ENCODE measurements around the gene JADE3. TPM values are rescaled to one million over a fixed set of nuclear protein-coding genes. Genes with fewer than 3 reads are reported as not detected.

JADE3 gene
- total and polyA plus RNA-seq, 2 donors (not counting 1 experiment from before 2014, with no cell fraction given), result 5.1 to 5.3 TPM

DNA sequence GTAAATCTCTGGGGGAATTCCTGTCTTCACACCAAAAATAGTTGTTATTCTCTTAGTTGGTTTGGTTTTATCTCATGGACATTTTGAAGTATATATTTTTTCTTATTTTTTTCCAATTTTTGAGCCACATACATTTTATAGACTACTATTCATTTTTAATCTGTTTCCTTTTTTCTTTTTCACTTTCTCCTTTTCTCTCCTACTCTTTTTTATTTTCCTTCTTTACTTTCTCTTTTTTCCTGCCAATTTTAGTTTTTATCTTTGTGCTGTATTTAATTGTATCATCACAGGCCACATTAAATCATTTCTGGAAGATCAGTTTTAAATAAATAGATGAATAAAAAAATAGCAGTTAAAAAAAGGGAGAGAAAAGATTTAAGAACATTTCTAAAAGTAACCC, 14.0 kb upstream of the JADE3 start:
- H3K36me3 ChIP-seq (ENCODE audit: control insufficient read depth, insufficient read depth, low read length), result no peaks in the 10 kb centered on the region
- H3K27ac ChIP-seq (ENCODE audit: insufficient read depth, low read length), result no peak overlapping the region
- no peaks in the 10 kb centered on the region for H3K4me1 ChIP-seq (ENCODE audit: control insufficient read depth, extremely low read depth, insufficient read depth, low read length)
- no peak overlapping the region for H3K9ac ChIP-seq (ENCODE audit: insufficient read depth, low read length)
- no peaks in the 10 kb centered on the region for H3K27me3 ChIP-seq (ENCODE audit: control insufficient read depth, insufficient read depth, low read length)
- H4K20me1 ChIP-seq (ENCODE audit: control insufficient read depth, extremely low read depth, insufficient read depth, low read length), result no peaks in the 10 kb centered on the region
- no peak overlapping the region for H3K4me3 ChIP-seq (replicated peaks in 1 of 4; ENCODE audit: control extremely low read depth in 1 of 4, insufficient read depth in 1 of 4, low read depth in 3 of 4, low read length in 4 of 4)
- H2AFZ ChIP-seq (ENCODE audit: low read length), result no peak overlapping the region
- TF ChIP-seq EZH2 (IDR thresholded peaks at IDR 0.05; ENCODE audit: low read length, missing control alignments), result no peak
- TF ChIP-seq, protein P1, sequence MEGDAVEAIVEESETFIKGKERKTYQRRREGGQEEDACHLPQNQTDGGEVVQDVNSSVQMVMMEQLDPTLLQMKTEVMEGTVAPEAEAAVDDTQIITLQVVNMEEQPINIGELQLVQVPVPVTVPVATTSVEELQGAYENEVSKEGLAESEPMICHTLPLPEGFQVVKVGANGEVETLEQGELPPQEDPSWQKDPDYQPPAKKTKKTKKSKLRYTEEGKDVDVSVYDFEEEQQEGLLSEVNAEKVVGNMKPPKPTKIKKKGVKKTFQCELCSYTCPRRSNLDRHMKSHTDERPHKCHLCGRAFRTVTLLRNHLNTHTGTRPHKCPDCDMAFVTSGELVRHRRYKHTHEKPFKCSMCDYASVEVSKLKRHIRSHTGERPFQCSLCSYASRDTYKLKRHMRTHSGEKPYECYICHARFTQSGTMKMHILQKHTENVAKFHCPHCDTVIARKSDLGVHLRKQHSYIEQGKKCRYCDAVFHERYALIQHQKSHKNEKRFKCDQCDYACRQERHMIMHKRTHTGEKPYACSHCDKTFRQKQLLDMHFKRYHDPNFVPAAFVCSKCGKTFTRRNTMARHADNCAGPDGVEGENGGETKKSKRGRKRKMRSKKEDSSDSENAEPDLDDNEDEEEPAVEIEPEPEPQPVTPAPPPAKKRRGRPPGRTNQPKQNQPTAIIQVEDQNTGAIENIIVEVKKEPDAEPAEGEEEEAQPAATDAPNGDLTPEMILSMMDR (conservative IDR thresholded peaks at IDR 0.05 in 1 of 2, IDR thresholded peaks at IDR 0.05 in 1 of 2; ENCODE audit: low read depth in 1 of 2, low read length in 2 of 2), result no peak
- DNase-seq (ENCODE audit: low read depth in 2 of 2), result no peak
- H3K79me2 ChIP-seq (ENCODE audit: control insufficient read depth, insufficient read depth, low read length), result no peaks in the 10 kb centered on the region
- H3K4me2 ChIP-seq (ENCODE audit: extremely low read depth, insufficient read depth, low read length), result no peak overlapping the region
- H3K9me3 ChIP-seq (ENCODE audit: control insufficient read depth, insufficient read depth, low read depth, low read length), result no peaks in the 10 kb centered on the region

DNA sequence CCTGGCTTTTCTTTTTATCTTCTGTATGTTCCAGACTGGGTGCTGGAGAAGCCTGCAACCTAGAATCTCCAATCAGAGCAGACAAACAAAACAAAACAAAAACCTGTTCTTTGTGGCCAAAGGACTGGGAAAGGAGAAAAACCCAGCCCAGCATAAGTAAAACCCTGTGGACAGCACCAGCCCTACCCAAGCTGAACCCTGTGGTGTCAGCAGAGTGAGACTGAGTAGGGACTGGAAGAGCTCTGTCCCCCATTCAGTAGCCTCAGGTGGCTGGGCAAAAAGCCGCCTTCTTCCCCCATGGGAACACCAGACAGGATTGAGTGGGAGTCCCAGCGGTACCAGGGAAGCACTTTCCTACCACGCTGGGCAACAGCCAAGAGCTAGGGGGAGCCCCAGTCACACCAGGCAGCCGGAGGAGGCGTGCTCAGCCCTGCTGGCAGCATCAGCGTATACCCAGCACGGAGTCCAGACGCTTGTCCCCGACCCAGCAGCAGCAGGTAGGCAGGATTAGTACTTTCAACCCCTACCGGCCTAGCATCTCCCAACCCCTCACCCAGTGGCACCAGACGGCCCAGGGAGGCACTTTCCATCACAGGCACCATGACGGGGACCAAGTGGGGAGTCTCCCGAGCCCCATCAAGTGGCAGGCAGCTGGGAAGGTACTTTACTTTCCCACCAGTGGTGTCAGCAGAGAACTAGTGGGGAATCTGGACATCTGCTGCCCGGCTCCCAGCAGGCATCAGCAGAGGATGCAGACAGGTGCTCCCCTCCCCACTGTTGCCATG, 8.6 kb upstream of the JADE3 start:
- Histone ChIP-seq H3K9ac (ENCODE audit: insufficient read depth, low read length) (no peak overlapping the region), H3K79me2 (ENCODE audit: control insufficient read depth, insufficient read depth, low read length) (no peaks in the 10 kb centered on the region), H3K4me3 (replicated peaks in 1 of 4; ENCODE audit: control extremely low read depth in 1 of 4, insufficient read depth in 1 of 4, low read depth in 3 of 4, low read length in 4 of 4) (peak overlapping the region; percentile 51 to 62 (median 59)), H3K4me1 (ENCODE audit: control insufficient read depth, extremely low read depth, insufficient read depth, low read length) (no peaks in the 10 kb centered on the region), H3K4me2 (ENCODE audit: extremely low read depth, insufficient read depth, low read length) (peak overlapping the region; percentile 59), H3K9me3 (ENCODE audit: control insufficient read depth, insufficient read depth, low read depth, low read length) (no peaks in the 10 kb centered on the region), H3K27ac (ENCODE audit: insufficient read depth, low read length) (no peak overlapping the region), H3K27me3 (ENCODE audit: control insufficient read depth, insufficient read depth, low read length) (no peaks in the 10 kb centered on the region), H4K20me1 (ENCODE audit: control insufficient read depth, extremely low read depth, insufficient read depth, low read length) (no peaks in the 10 kb centered on the region), H3K36me3 (ENCODE audit: control insufficient read depth, insufficient read depth, low read length) (no peaks in the 10 kb centered on the region), H2AFZ (ENCODE audit: low read length) (peak overlapping the region; percentile 92)
- DNase-seq (ENCODE audit: low read depth in 2 of 2), result peak; percentile 65 to 73
- TF ChIP-seq EZH2 (IDR thresholded peaks at IDR 0.05; ENCODE audit: low read length, missing control alignments), result no peak
- TF ChIP-seq, protein P1 (conservative IDR thresholded peaks at IDR 0.05 in 1 of 2, IDR thresholded peaks at IDR 0.05 in 1 of 2; ENCODE audit: low read depth in 1 of 2, low read length in 2 of 2), result peak; percentile 47 to 62

DNA sequence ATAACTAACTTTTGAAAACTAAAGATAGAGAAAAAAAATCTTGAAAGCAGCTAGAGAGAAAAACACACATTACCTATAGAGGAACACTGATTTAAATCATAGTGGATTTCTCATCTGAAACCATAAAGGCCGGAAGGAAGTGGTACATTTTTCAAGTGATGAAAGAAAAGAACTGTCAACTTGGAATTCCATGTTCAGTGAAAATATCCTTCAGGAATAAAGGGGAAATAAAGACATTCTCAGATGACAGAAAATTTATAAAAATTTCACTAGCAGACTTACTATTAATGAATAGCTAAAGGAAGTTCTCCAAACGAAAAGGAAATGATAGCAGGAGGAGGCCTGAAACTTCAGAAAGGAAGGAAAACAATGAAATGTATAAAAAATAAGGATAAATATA, 7.6 kb upstream of the JADE3 start:
- H3K9me3 ChIP-seq (ENCODE audit: control insufficient read depth, insufficient read depth, low read depth, low read length), result no peaks in the 10 kb centered on the region
- H3K27me3 ChIP-seq (ENCODE audit: control insufficient read depth, insufficient read depth, low read length), result no peaks in the 10 kb centered on the region
- no peaks in the 10 kb centered on the region for H3K4me1 ChIP-seq (ENCODE audit: control insufficient read depth, extremely low read depth, insufficient read depth, low read length)
- TF ChIP-seq, protein P1 (conservative IDR thresholded peaks at IDR 0.05 in 1 of 2, IDR thresholded peaks at IDR 0.05 in 1 of 2; ENCODE audit: low read depth in 1 of 2, low read length in 2 of 2), result no peak
- no peak for TF ChIP-seq EZH2 (IDR thresholded peaks at IDR 0.05; ENCODE audit: low read length, missing control alignments)
- H2AFZ ChIP-seq (ENCODE audit: low read length), result no peak overlapping the region
- H4K20me1 ChIP-seq (ENCODE audit: control insufficient read depth, extremely low read depth, insufficient read depth, low read length), result no peaks in the 10 kb centered on the region
- H3K9ac ChIP-seq (ENCODE audit: insufficient read depth, low read length), result no peak overlapping the region
- H3K36me3 ChIP-seq (ENCODE audit: control insufficient read depth, insufficient read depth, low read length), result no peaks in the 10 kb centered on the region
- no peak overlapping the region for H3K4me2 ChIP-seq (ENCODE audit: extremely low read depth, insufficient read depth, low read length)
- no peak for DNase-seq (ENCODE audit: low read depth in 2 of 2)
- H3K27ac ChIP-seq (ENCODE audit: insufficient read depth, low read length), result no peak overlapping the region
- H3K4me3 ChIP-seq (replicated peaks in 1 of 4; ENCODE audit: control extremely low read depth in 1 of 4, insufficient read depth in 1 of 4, low read depth in 3 of 4, low read length in 4 of 4), result no peak overlapping the region
- no peaks in the 10 kb centered on the region for H3K79me2 ChIP-seq (ENCODE audit: control insufficient read depth, insufficient read depth, low read length)

Data from fibroblast of lung (primary cell).